GM12864 (cell line): ENCODE data around the gene DESI1.
"Not testable (repeated sequence)": the region's sequence is repeated elsewhere in the genome, so short reads cannot be mapped to it uniquely, and the experiment has no call there.

ENCODE experiments used
- DNase-seq: peaks from one replicate; pipeline ENCODE4 v3.0.0-alpha.2; 2011; ENCODE audit warnings: low read depth
- H3K4me3 ChIP-seq: 2 replicates; pipeline ENCODE4 v1.5.1; 2011; ENCODE audit warnings: mild to moderate bottlenecking, low read depth, low read length, control low read depth
- TF ChIP-seq, protein P1 (sequence below): IDR thresholded peaks from 2 replicates; pipeline ENCODE4 v1.5.1; 2011; ENCODE audit warnings: low read depth, mild to moderate bottlenecking, moderate library complexity, low read length, control low read depth, inconsistent platforms; ENCODE audit errors: missing control alignments

DESI1 gene

DNA sequence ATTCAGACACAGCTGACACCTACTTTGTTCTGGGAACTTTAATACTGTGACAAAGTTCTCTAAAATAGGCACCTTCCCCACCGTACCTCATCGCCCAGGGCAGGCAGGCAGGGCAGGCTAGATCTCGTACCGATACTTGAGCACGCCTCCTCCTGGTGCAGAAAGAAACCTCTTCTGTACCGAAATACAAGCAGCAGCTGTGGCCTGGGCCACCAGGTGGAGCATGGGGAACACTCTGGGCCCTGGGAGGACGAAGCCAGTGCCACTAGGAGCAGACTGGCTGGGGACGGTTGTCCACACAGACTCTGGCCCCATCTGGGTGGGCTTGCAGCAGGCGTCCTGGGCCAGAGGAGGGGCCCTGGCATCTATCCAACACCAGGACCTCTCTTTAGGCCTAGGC is 44.0 kb downstream of the DESI1 start:
- no peak overlapping the region for H3K4me3 ChIP-seq
- TF ChIP-seq, protein P1, sequence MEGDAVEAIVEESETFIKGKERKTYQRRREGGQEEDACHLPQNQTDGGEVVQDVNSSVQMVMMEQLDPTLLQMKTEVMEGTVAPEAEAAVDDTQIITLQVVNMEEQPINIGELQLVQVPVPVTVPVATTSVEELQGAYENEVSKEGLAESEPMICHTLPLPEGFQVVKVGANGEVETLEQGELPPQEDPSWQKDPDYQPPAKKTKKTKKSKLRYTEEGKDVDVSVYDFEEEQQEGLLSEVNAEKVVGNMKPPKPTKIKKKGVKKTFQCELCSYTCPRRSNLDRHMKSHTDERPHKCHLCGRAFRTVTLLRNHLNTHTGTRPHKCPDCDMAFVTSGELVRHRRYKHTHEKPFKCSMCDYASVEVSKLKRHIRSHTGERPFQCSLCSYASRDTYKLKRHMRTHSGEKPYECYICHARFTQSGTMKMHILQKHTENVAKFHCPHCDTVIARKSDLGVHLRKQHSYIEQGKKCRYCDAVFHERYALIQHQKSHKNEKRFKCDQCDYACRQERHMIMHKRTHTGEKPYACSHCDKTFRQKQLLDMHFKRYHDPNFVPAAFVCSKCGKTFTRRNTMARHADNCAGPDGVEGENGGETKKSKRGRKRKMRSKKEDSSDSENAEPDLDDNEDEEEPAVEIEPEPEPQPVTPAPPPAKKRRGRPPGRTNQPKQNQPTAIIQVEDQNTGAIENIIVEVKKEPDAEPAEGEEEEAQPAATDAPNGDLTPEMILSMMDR: peak; percentile 56
- DNase-seq: no peak

GRCh38 chr22:41575533-41575932 is 45.3 kb downstream of the DESI1 start:
- DNase-seq: no peak
- H3K4me3 ChIP-seq: no peak overlapping the region
- TF ChIP-seq, protein P1: no peak

- no peak for DNase-seq
- H3K4me3 ChIP-seq: no peak overlapping the region
- TF ChIP-seq, protein P1: no peak
These were observed 45.9 kb downstream of the DESI1 start for GRCh38 chr22:41574847-41575381.

DNA sequence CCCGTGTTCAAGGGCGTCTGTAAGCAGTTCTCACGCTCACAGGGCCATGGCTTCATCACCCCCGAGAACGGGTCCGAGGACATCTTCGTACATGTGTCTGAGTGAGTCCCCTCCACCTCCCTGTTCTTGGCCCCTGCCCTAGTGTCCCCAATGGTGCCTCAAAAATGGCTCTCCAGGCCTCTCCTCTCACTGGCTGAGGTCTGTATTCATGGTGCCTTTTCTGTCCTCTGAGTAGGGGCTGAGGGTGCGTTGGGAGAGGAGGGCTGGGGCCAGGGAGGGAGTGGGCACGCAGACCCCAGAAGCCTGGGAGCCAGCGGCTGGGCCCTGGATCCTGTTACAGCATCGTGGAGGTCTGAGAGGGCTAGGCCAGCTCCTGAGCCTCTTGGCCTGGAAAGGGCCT is 47.2 kb downstream of the DESI1 start:
- DNase-seq: no peak
- TF ChIP-seq, protein P1: no peak
- H3K4me3 ChIP-seq: no peak overlapping the region

- not testable (repeated sequence) for H3K4me3 ChIP-seq, DNase-seq
These were observed 48.5 kb downstream of the DESI1 start for GRCh38 chr22:41572305-41572704.

DNA sequence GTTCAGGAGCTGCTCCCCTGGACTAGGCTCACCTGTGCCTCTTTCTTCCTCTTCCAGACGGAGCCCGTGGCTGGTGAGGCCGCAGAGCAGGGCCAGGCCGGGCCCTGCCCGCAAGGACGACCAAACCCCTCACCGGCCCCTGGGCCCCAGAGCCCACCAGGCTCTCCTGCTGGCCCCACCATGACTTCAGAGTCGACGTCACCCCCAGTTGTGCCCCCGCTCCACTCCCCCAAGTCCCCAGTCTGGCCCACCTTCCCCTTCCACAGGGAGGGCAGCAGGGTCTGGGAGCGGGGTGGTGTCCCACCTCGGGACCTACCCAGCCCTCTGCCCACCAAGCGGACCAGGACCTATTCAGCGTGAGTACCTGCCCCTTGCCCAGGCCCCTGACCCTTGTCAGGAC is 49.1 kb downstream of the DESI1 start:
- no peak for DNase-seq
- TF ChIP-seq, protein P1: no peak
- H3K4me3 ChIP-seq: no peak overlapping the region

DNA sequence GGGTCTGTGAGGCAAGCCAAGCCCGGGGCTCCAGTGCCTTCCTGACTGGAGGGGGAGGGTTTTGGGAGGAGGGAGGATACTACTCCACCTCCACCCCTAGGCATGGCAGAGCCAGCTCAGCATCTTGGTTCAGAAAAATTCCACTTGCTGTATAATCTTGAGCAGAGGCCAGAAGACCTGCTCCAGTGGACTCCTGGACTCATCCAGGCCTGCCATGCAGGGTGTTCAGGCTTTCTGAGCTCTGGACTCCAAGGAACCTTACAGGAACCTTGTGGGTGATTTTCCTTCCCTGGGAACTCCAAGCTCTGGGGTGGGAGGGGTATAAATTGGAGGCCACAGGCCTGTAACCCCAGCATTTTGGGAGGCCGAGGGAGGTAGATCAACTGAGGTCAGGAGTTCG is 50.6 kb downstream of the DESI1 start:
- H3K4me3 ChIP-seq: no peak overlapping the region
- DNase-seq: no peak
- TF ChIP-seq, protein P1: no peak

GRCh38 chr22:41568811-41569210 is 52.0 kb downstream of the DESI1 start:
- no peak for DNase-seq
- TF ChIP-seq, protein P1: no peak
- H3K4me3 ChIP-seq: no peak overlapping the region
